Measurements from ENCODE around the gene TSPAN18.

DNA sequence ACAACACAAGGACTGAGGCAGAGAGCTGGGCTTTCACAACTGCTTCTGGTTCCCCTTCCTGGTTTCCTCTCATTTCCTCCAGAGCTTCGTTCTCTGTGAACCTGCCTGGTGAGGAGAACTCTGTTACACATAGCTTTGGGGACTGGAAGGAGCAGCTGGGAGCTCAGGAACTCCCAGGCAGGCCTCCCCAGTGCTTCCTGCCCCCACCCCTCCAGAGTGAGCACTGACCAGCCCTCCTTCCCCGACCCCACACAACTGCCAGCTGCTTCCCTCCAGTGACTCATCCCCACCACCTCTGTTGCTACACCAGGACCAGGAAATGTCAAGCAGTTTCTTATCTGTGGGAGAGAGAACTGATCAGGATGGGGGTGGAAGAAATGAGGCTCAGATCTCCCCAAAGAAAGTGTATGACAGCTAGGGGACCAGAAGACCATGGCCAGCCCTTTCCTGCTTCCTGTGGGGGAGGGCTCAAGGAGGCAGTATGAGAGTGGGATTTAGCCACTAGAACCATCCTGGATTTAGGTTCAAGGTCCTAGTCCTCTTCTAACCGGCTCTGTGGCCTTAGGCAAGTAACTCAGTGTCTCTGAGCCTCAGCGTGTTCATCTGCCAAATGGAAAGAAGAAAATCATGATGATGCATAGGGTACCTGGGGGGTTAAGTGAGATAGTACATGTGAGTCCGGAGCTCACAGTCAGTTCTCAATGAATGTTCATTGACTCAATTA is 228.4 kb downstream of the TSPAN18 start:
- TF ChIP-seq CTCF (conservative IDR thresholded peaks at IDR 0.05; ENCODE audit: low read depth, low read length) (no peak), EZH2phosphoT487 (IDR thresholded peaks at IDR 0.05; ENCODE audit: borderline replicate concordance, low read length) (no peak), EZH2 (IDR thresholded peaks at IDR 0.05; ENCODE audit: low read length, unreplicated experiment) (no peak)
